ENCODE results near the gene TRMT44. TPM values are rescaled to one million over a fixed set of nuclear protein-coding genes. Genes with fewer than 3 reads are reported as not detected.

TRMT44 gene
- total and polyA plus RNA-seq, 2 donors (not counting 1 experiment from before 2014, with no cell fraction given): 13.3 to 37.4 TPM

GRCh38 chr4:8461616-8462015 is 21.0 kb downstream of the TRMT44 start:
- no peaks in the 10 kb centered on the region for H3K9me3 Mint-ChIP-seq (ENCODE audit: insufficient read depth)
- DNase-seq (no peak), ATAC-seq (ENCODE audit: low read depth) (no peak)
- intact Hi-C loops (cut with micrococcal nuclease): no loop called here
- POLR2A ChIA-PET: no interaction called here
- Histone ChIP-seq H3K36me3 (replicated peaks in 1 of 2; ENCODE audit: control extremely low read depth in 1 of 2, control insufficient read depth in 1 of 2, extremely low read depth in 1 of 2, insufficient read depth in 2 of 2, low read length in 1 of 2) (peaks cover 3 to 61% of the 10 kb centered on the region in 2 experiments), H3K4me2 (replicated peaks; ENCODE audit: low read depth, low read length, poor library complexity, severe bottlenecking) (no peak overlapping the region), H3K9ac (ENCODE audit: low read length) (no peak overlapping the region), H3K4me1 (ENCODE audit: control insufficient read depth in 2 of 2, insufficient read depth in 2 of 2, low read length in 2 of 2) (no peaks in the 10 kb centered on the region), H3K79me2 (ENCODE audit: control insufficient read depth, insufficient read depth, low read length) (no peaks in the 10 kb centered on the region), H3K4me3 (ENCODE audit: control extremely low read depth in 1 of 5, extremely low read depth in 1 of 5, insufficient read depth in 1 of 5, low read depth in 2 of 5, low read length in 4 of 5) (no peak overlapping the region), H2AFZ (ENCODE audit: insufficient read depth, low read depth, low read length, poor library complexity, severe bottlenecking) (no peak overlapping the region), H3K9me3 (ENCODE audit: control extremely low read depth in 1 of 3, control insufficient read depth in 2 of 3, insufficient read depth in 1 of 3, low read length in 2 of 3) (no peaks in the 10 kb centered on the region), H4K20me1 (ENCODE audit: control insufficient read depth, insufficient read depth, low read length, poor library complexity, severe bottlenecking) (no peaks in the 10 kb centered on the region), H3K27me3 (replicated peaks in 1 of 4; ENCODE audit: control extremely low read depth in 1 of 4, control insufficient read depth in 3 of 4, insufficient read depth in 4 of 4, low read length in 3 of 4) (no peaks in the 10 kb centered on the region), H3K27ac (ENCODE audit: low read length in 2 of 2) (no peak overlapping the region)
- WGBS (ENCODE audit: insufficient coverage): 100% methylated on average over 3 of the region's 6 CpGs
- H3K27ac Mint-ChIP-seq: no peak overlapping the region
- TF ChIP-seq CTCF (IDR thresholded peaks at IDR 0.05): no peak
- no peak for TF ChIP-seq EZH2 (IDR thresholded peaks at IDR 0.05; ENCODE audit: borderline replicate concordance, insufficient read depth, low read depth, low read length, poor library complexity, severe bottlenecking)
- CTCF ChIA-PET: no interaction called here
- no peak overlapping the region for H3K4me3 Mint-ChIP-seq
- no peaks in the 10 kb centered on the region for H3K27me3 Mint-ChIP-seq
- H3K4me1 Mint-ChIP-seq: no peaks in the 10 kb centered on the region

- Mint-ChIP-seq H3K27ac (no peak overlapping the region), H3K9me3 (ENCODE audit: insufficient read depth) (no peaks in the 10 kb centered on the region), H3K4me1 (peaks cover 2% of the 10 kb centered on the region), H3K4me3 (no peak overlapping the region), H3K27me3 (no peaks in the 10 kb centered on the region)
- ChIA-PET POLR2A (no interaction called here), CTCF (interaction anchor here (1.2 kb wide), 1 partner anchor 10 kb away, joined by 3 read pairs; no protein-coding TSS in a partner anchor)
- no peak for TF ChIP-seq CTCF (IDR thresholded peaks at IDR 0.05)
- no peak for ATAC-seq (ENCODE audit: low read depth)
- H3K27ac ChIP-seq (ENCODE audit: low read length in 2 of 2): no peak overlapping the region
- no peak overlapping the region for H3K4me3 ChIP-seq (ENCODE audit: control extremely low read depth in 1 of 5, extremely low read depth in 1 of 5, insufficient read depth in 1 of 5, low read depth in 2 of 5, low read length in 4 of 5)
- H3K36me3 ChIP-seq (replicated peaks in 1 of 2; ENCODE audit: control extremely low read depth in 1 of 2, control insufficient read depth in 1 of 2, extremely low read depth in 1 of 2, insufficient read depth in 2 of 2, low read length in 1 of 2): peaks cover 3 to 55% of the 10 kb centered on the region in 2 experiments
- no peak overlapping the region for H3K9ac ChIP-seq (ENCODE audit: low read length)
- no peak overlapping the region for H3K4me2 ChIP-seq (replicated peaks; ENCODE audit: low read depth, low read length, poor library complexity, severe bottlenecking)
- no peaks in the 10 kb centered on the region for H3K79me2 ChIP-seq (ENCODE audit: control insufficient read depth, insufficient read depth, low read length)
- H3K4me1 ChIP-seq (ENCODE audit: control insufficient read depth in 2 of 2, insufficient read depth in 2 of 2, low read length in 2 of 2): no peaks in the 10 kb centered on the region
- H4K20me1 ChIP-seq (ENCODE audit: control insufficient read depth, insufficient read depth, low read length, poor library complexity, severe bottlenecking): no peaks in the 10 kb centered on the region
- no peak for DNase-seq
- H3K9me3 ChIP-seq (ENCODE audit: control extremely low read depth in 1 of 3, control insufficient read depth in 2 of 3, insufficient read depth in 1 of 3, low read length in 2 of 3): no peaks in the 10 kb centered on the region
- WGBS (ENCODE audit: insufficient coverage): 97% methylated on average over 6 of the region's 9 CpGs
- intact Hi-C loops (cut with micrococcal nuclease): no loop called here
- no peak overlapping the region for H2AFZ ChIP-seq (ENCODE audit: insufficient read depth, low read depth, low read length, poor library complexity, severe bottlenecking)
- H3K27me3 ChIP-seq (replicated peaks in 1 of 4; ENCODE audit: control extremely low read depth in 1 of 4, control insufficient read depth in 3 of 4, insufficient read depth in 4 of 4, low read length in 3 of 4): no peaks in the 10 kb centered on the region
Measured at GRCh38 chr4:8463811-8464210, 23.2 kb downstream of the TRMT44 start.
